ENCODE measurements around the gene GINS1. TPM values are rescaled to one million over a fixed set of nuclear protein-coding genes. Genes with fewer than 3 reads are reported as not detected.
"Not testable (repeated sequence)": the region's sequence is repeated elsewhere in the genome, so short reads cannot be mapped to it uniquely, and the experiment has no call there.

Gene GINS1
- total RNA-seq, 1 donor from 2014 or later = 0.43 TPM

GRCh38 chr20:25389401-25389857 is 18.0 kb upstream of the GINS1 start:
- no peak for DNase-seq (ENCODE audit: low spot score)
- intact Hi-C loops (cut with DNase I) = no loop called here

DNA sequence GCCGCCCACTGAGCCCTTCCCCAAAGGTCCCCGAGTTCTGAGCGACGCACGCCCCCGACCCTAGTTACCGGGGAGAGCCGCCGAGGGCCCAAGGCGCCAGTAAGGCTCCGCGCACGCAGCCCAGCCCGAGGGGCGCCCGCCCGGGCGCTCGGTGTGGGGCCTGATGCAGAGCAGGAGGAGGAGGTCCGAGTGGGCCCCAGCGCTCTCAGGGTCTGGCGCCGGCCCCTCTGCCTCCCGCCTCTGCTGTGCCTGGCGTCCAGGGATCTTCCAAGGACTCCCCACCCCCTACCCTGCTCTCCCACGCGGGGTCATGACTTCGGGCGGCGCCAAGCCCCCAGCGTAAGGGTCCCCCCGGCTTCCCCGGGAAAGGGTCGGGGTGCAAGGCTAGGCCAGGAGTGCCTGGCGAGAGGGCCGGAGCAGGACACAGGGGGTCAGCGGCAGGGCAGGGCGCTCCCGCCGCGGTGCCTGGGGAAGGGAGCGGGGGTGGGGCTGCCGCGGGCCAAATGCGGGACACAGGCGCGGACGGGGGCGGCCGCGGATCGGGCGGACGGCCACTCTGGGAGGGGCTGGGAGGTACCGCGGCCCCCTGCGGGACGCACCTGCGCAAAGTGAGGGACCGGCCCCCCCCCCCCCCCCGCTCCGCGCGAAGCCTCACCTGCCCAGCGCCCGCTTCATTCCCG is 17.5 kb upstream of the GINS1 start:
- intact Hi-C loops (cut with DNase I) = loop anchor here (1.0 to 10.0 kb wide), 5 partner anchors 17 to 325 kb away; partner anchors contain the start of genes ENTPD6, GINS1 and PYGB
- no peak for DNase-seq (ENCODE audit: low spot score)

- intact Hi-C loops (cut with DNase I) = loop anchor here (1.0 to 10.0 kb wide), 5 partner anchors 16 to 326 kb away; partner anchors contain the start of genes ENTPD6, GINS1 and PYGB
- peak; percentile 98 for DNase-seq (ENCODE audit: low spot score)
These were observed 16.6 kb upstream of the GINS1 start, which contains the start of gene ABHD12 for GRCh38 chr20:25390538-25391528. TSS of gene ABHD12 (minus strand) at chr20:25390835. CDS start at chr20:25390703, 132 bp downstream.

DNA sequence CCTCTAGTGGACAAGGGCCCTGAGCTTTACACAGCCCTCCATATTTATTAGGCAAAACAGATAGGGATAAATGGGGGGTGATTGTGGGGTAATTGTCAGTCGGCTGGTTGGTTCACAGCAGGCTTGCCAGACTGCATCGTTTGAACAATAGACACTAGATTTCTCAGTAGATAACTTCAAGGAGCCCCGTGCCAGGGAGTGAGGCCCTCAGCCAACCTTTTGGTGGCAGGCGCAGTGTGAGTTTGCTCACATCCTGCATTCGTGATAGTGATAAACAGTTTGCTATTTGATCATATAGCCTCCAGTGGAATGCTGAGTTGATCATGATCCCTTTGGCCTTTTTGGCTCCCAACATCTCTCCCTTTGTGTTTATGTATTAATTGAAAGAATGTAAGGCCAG is 13.2 kb upstream of the GINS1 start:
- intact Hi-C loops (cut with DNase I) = loop anchor here (5.0 to 10.0 kb wide), 3 partner anchors 149 to 329 kb away; partner anchors contain the start of genes ENTPD6 and PYGB
- DNase-seq (ENCODE audit: low spot score) = no peak

GRCh38 chr20:25394996-25395395 is 12.5 kb upstream of the GINS1 start:
- intact Hi-C loops (cut with DNase I) = loop anchor here (5.0 to 10.0 kb wide), 5 partner anchors 98 to 403 kb away; partner anchors contain the start of genes APMAP, ENTPD6 and PYGB
- DNase-seq (ENCODE audit: low spot score) = no peak

DNA sequence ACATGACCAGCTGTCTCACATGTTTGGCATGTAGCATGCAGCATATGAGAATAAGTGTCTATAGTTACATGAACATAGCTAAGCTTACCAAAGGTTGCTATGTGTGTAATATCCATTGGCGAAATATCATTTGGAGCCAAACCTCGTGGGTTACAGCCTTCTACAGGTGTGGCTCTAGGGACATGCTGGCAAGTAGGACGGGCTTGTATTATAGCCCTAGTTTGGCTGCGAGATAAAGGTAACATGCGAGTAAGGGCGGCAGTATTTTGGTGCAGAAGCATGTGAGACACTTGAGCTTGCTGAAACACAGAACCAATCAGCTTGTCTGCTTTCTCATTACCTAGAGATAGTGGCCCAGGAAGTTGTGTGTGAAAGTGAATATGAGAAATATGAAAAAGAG is 10.4 kb upstream of the GINS1 start:
- DNase-seq (ENCODE audit: low spot score) = no peak
- intact Hi-C loops (cut with DNase I) = loop anchor here (5.0 to 10.0 kb wide), 4 partner anchors 100 to 405 kb away; partner anchors contain the start of genes APMAP and PYGB

DNA sequence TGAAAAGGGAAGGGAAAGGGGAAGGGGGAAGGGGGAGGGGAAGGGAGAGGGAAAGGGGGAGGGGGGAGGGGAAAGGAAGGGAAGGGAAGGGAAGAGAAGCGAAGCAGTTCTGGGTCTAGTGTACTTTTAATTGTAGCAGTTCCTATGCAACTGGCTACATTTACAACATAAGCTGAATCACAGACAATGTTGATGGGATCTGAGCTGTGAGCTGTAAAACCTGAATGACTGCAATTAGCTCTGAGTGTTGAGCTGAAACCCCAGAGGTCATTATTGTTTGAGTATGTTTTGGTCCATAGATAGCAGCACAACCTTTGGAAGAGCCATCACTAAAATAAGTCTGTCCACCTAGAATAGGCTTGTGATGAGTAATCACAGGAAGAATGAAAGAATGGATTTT is 9.7 kb upstream of the GINS1 start:
- DNase-seq (ENCODE audit: low spot score) = no peak
- intact Hi-C loops (cut with DNase I) = loop anchor here (5.0 to 10.0 kb wide), 4 partner anchors 101 to 406 kb away; partner anchors contain the start of genes APMAP and PYGB

DNA sequence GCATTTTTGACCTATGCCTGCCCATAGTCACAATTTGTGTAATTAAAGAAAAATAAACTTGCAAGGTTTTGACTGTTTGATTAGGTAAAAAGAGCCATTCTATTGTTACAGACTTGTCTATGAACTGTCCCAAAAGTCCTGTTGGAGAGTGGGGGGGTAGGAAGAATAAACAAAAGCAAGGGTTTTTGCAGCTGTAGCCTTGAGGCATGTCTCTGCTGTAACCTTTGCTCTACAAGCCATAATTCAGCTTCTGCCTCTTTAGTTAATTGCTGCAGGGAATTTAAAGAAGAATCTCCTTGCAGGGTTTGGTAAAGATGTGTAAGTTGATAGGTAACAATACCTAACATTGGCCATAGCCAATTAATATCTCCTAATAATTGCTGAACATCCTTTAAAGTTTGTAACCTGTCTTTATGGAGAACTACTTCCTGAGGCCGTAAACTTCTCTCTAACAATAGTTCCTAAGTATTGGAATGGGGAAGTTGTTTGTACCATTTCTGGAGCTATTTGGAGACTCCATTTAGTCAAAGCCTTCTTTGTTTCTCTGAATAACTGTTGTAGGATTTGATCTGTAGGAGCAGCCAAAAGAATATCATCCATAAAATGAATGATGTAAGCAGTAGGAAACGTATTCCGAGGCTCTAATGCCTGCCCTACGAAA is 9.0 kb upstream of the GINS1 start:
- intact Hi-C loops (cut with DNase I) = loop anchor here (5.0 to 10.0 kb wide), 4 partner anchors 101 to 406 kb away; partner anchors contain the start of genes APMAP and PYGB

GRCh38 chr20:25399037-25399430 is 8.4 kb upstream of the GINS1 start:
- no peak for DNase-seq (ENCODE audit: low spot score)
- intact Hi-C loops (cut with DNase I) = loop anchor here (5.0 to 10.0 kb wide), 4 partner anchors 102 to 407 kb away; partner anchors contain the start of genes APMAP and PYGB

More for the DNA sequence above, 9.0 kb upstream of the GINS1 start:
- no peak for DNase-seq (ENCODE audit: low spot score)

DNA sequence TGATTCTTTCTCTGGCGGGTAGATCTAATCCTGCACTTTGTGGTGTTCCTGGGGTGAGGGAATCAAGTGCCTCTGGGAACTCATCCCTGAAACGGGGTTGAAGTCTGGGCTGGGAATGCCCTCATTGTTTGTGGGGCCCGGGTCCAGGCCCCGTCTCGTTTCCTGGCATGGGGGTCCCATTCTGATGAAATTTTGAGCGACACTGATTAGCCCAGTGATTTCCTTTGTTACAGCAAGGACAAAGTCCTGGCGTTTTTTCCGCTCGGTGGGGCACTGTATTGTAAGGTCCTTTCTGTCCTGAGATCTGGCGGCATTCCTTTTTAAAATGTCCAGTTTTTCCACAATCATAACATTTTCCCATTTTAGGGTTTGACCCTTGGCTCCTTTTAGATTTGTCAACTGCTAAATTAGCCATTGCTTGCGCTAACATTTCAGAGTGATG is 7.2 kb upstream of the GINS1 start:
- intact Hi-C loops (cut with DNase I); DNase-seq (ENCODE audit: low spot score): not testable (repeated sequence)

GRCh38 chr20:25402583-25402982 is 4.9 kb upstream of the GINS1 start:
- DNase-seq (ENCODE audit: low spot score) = no peak
- intact Hi-C loops (cut with DNase I) = no loop called here

DNA sequence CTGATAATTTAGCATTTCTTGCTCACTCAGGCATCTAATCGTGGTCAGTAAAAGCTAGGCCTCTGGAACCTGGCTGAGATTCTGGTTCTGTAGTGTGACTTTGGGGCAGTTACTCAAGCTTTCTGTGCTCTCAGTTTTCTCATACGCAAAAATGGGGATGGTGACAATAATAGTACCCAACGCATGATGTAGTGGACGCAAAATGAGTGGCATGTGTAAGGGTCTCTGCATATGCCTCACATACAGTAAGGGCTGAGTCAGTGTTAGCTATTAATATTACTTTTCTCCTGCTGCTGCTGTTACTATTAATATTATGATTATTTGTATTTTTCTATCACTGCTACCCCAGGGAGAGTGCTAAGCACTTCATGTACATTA is 686 bp downstream of the GINS1 start:
- intact Hi-C loops (cut with DNase I) = no loop called here
- no peak for DNase-seq (ENCODE audit: low spot score)

DNA sequence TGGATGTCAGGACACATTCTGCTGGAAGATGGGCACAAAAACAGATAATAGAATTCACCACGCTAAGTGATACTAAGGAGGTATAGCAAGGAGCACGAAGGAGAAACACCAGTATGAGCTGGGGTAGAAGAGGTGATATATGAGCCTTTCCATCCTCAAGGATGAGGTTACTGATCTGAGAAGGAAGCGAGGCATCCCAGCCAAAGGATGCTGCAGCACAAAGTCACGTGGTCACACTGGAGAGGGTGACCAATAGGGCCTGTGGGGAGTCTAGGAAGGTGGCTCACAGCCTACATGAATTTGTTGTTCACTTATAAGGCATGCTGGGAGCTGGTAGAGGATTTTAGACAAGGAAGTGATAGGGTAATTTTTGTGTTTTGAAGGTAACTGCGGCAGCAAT is 1.4 kb downstream of the GINS1 start:
- intact Hi-C loops (cut with DNase I) = no loop called here
- DNase-seq (ENCODE audit: low spot score) = no peak

DNA sequence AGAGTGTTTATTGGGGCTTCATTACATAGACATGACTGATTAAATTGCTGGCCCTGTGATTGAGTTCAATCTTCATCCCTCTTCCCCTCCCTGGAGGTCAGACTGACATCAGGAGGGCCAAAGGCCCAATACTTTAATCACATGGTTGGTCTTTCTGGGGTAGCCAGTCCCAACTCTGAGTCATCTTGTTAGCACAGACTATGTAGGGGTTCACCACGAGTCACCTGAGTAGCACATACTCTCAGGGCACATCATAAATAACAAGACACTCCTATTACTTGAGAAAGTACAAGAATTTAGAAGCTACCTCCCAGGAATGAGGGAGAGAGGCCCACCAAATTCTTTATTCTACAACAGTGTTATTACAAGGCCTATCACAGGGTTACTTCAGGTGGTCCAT is 11.3 kb downstream of the GINS1 start:
- intact Hi-C loops (cut with DNase I) = no loop called here
- no peak for DNase-seq (ENCODE audit: low spot score)

- DNase-seq (ENCODE audit: low spot score) = no peak
- intact Hi-C loops (cut with DNase I) = no loop called here
These were observed 13.6 kb downstream of the GINS1 start for GRCh38 chr20:25421102-25421501.

DNA sequence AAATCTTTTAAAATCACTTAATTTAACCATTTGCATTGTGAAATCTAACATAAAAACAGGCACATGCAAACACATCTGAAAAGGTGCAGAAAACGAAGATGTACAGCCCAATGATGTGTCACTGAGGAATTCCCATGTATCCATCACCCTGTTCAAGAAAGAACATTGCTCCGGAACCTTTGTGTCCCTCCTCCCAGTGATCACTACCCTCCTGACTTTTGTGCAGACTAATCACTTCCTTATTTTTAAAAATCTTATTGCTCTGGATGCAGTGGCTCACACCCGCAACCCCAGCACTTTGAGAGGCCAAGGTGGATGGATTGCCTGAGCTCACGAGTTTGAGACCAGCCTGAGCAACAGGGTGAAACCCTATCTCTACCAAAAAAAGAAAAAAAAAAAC is 14.6 kb downstream of the GINS1 start:
- intact Hi-C loops (cut with DNase I) = no loop called here

DNA sequence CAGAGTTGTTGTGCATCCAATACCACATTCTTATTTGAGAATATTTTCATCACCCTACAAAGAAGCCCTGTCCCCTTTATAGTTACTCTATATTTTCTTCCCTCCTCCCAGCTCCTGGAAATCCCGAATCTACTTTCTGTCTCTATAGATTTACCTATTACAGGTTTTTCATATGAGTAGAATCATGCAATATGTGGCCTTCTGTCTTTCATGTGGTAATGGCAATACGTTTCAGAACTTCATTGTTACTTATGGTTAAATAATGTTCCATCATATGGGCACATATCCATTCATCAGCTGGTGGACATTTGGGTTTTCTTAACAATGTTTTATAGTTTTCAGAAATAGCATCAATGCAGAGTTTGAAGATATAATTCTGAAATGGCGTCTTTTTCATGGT is 17.1 kb downstream of the GINS1 start:
- intact Hi-C loops (cut with DNase I) = no loop called here
- no peak for DNase-seq (ENCODE audit: low spot score)

More for the DNA sequence above, 14.6 kb downstream of the GINS1 start:
- DNase-seq (ENCODE audit: low spot score) = no peak

DNA sequence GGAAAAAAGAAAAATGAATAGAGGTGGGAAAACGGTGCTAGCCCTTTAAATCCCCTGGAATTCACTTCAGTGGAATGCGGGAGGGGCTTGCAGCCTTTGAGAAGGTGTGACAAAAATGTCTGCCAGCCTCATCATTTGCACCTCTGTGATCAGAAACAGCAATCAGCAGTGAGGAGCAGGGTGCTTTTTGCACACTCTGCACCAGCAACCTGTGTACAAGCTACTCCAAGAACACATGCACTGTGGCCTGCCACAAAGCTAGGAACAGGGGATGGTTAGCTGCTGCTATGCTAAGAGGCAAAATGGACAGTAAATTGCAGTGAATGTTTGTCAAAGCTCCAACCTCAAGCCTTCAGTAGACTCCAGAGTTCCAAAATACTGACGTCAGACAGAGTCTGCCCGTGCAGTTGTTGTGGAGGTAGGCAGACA is 29.7 kb downstream of the GINS1 start:
- no peak for DNase-seq (ENCODE audit: low spot score)
- intact Hi-C loops (cut with DNase I) = no loop called here

DNA sequence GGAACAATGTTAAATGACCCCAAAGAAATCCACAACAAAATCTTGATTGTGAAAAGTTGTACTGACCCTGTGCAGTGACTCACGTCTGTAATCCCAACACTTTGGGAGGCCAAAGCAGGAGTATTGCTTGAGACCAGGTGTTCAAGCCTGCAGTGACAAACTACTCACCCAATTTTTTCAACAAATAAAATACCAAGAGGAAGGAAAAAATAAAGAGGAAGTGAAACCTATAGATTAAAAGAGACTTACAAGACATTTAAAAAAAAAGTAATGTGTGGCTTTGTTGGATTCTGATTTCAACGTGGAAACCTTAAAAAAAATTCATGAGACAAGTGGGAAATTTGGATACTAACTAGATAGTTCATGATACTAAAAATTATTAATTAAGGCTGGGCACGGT is 31.9 kb downstream of the GINS1 start:
- no peak for DNase-seq (ENCODE audit: low spot score)
- intact Hi-C loops (cut with DNase I) = no loop called here
